Stimulated activated CD8-positive, alpha-beta memory T cell treated with anti-CD3 and anti-CD28 coated beads, Interleukin-7, amount 100 ng/mL, for 48 hours (primary cell): ENCODE results near the gene MYO1G.

Experiments
- DNase-seq, 2 donors: peaks; one replicate each; pipeline ENCODE4 v3.0.0-alpha.2; 2020; ENCODE audit warnings: low read depth in 1 of 2; ENCODE audit errors: extremely low read depth in 1 of 2

Gene MYO1G

GRCh38 chr7:44967571-44968446 is 11.0 kb downstream of the MYO1G start:
- DNase-seq: no peak

DNA sequence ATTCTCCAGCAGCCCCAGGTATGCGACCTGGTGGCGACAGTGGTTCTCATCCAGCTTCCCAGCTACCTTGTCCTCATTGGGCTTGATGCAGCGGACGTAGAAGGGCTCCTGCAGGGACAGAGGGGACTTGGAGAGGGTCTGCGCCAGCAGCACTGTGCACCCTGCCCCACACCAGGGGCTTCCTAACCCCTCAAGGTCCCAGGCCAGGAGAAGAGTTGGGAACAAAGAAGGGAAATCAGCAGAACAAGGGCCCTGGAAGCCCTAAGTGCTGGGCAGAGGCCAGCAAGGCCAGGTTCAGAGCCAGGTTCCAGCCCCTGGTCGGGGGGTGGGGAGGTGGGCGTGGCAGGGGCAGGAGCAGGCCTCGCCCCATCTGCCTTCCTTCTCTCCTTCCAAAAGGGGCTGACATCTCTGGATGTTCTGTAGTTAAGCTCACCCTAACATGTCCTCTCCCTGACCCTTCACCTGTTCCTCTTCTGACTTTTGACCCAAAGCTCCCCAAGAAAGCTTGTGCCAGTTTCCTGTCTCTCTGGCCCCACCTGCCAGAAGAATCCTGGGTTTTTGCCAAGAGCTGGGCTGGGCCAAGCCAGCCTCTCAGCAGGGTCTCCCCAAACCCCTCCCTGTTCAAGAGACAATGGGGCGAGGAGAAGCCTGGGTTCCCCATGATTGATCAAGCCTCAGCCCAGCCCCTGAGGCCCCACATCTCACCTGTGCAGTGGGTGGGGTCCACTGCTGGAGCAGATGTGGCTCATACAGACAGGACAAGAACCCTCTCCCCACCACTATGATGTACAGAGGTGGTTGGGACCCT is 11.9 kb downstream of the MYO1G start:
- DNase-seq: no peak

GRCh38 chr7:44965937-44966730 is 12.7 kb downstream of the MYO1G start:
- no peak for DNase-seq

GRCh38 chr7:44965441-44965903 is 13.3 kb downstream of the MYO1G start:
- no peak for DNase-seq

- DNase-seq: no peak
These were observed 13.9 kb downstream of the MYO1G start for GRCh38 chr7:44964831-44965440.

DNA sequence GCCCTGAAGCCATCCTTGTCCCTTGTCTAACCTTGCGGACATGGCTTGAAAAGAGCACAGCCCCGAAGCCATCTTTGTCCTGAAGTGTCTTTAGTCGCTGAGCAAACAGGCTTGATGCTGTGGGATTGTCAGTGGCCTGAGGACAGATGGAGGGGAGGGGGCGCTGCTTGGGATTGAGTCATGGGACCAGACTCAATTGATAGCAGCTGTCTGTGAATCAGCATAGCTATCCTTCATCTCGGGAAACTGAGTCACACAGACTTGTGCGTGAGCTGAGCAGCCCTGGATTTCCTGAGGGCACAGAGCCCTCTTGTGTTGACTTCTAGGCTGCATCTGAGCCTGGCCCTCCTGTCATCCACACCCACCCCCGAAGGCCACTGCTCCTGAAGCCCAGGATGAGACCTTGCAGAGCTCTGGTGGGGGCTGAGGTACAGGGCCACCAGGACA is 14.4 kb downstream of the MYO1G start:
- DNase-seq: no peak

- no peak for DNase-seq
These were observed 15.2 kb downstream of the MYO1G start for GRCh38 chr7:44963364-44964290.

DNA sequence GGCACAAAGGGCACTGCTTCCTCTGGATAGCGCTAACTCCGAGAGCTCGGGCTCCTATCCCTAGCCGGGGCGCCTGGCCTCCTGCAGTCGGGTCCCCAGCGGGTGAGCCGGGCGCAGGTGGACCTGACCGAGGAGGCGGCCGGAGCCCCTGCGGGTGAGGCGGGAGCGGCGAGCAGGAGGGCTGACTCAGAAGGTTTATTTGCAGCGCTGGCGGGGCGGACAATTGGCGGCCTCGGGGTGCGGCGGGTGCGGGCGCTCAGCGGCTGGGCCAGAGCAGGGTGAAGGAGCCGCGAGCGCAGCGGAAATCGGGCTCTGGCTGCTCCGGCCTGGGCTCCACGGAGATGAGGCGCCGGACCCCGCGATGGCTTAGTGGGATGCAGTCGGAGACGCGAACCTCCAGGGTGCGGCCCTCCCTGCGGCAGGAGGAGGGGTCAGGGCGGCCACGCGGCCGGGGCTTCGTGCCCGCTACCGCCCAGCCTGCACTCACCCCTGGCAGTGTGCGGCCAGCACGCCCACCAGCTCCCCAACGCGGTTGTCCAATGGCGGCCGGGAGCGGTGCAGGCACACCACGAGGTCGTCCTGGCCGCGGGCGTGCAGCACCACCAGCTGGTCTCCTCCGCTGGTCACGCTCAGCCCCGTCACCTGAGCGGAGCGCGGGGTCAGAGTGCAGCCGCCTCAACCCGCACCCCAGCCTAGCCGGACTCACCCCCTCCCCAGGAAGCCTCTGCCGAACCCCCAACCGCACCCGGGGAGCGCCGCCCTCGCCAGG is 16.1 kb downstream of the MYO1G start:
- DNase-seq: no peak

GRCh38 chr7:44961844-44962482 is 16.9 kb downstream of the MYO1G start:
- DNase-seq: no peak

DNA sequence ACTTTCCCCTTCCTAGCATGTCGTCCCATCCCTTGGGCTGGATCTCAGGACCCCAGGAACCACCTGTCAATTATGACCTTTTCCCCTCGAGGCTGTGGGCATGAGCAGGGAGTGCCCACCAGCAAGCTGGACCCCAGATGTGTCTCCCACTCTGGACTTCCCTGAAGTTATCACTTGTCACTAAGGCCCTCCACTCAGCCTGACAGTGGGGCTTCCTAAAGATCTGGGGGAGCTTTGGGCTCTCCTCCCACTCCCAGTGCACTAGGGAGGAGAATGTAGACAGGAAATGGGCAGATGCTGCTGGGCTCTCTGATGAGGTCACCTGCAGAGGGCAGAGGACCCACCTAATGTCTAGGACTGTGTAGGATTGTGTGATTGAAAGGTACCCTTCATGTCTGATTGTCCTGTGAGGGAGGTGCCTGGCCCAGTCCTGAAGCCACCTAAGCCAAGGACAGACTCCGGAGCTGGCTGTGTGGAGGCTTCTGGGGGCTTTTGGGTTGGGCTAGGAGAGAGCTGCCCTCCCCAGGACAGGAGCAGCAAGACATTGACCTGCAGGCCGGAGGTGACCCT is 18.7 kb downstream of the MYO1G start:
- DNase-seq: no peak

- no peak for DNase-seq
These were observed 19.3 kb downstream of the MYO1G start for GRCh38 chr7:44959433-44959951.

GRCh38 chr7:44958645-44959344 is 20.0 kb downstream of the MYO1G start:
- DNase-seq: no peak

- DNase-seq: no peak
These were observed 22.6 kb downstream of the MYO1G start for GRCh38 chr7:44956157-44956766.

DNA sequence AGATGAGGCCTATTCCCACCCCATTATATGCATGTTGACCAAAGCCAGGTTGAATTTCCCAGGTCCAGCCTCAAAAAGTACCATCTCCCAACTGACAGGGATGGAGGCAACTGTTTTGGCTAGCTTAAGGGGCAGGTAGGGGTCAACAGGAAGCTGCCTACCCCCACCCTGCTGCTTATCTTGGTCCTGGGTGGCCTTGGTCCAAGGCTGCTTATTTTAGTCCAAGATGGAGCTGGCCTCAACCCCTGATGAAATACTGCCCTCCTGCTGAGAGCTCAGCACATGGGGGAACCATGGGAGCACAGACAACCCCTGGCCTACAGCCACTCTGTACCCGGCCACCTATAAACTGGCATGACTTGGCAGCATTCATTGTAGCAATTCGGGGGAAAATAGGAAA is 23.1 kb downstream of the MYO1G start:
- no peak for DNase-seq

DNA sequence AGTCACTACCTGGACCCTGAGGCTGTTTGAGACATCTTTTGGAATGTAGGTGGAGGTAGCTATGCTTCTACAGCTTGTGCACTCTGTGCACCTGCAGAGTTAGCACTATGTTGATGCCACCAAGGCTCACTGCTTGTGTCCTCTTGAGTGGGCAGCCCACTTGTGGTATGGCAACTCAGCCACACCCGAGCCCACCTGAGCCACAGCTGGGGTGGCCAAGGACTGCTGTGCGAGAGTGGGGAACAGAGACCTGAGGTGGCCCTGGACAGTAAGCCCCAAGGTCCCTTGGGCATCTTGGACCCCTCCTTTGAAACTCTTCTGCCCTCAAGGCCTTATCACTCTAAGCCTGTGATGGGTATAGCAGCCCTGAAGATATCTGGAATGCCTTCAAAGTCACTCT is 25.7 kb downstream of the MYO1G start:
- DNase-seq: no peak

- no peak for DNase-seq
These were observed 29.5 kb downstream of the MYO1G start for GRCh38 chr7:44949303-44949702.

DNA sequence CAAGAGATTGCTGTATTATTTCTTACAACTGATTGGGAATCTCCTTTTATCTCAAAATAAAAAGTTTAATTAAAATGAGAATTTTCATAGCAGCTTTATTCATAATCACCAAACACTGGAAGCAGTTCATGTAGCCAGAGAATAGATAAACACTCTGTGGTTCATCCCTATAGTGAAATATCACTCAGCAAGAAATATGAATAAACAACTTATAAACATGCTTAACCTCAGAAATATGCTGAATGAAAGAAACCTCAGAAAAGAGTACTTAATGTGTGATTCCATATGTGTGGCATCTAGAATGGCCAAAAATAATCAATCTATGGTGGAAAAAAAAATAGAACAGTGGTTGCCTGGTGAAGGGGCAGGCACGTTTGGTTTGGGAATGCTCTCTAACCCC is 33.3 kb downstream of the MYO1G start:
- no peak for DNase-seq
